Sigmoid colon (tissue), 7 donors: ENCODE measurements around the gene DNM2. TPM values are rescaled to one million over a fixed set of nuclear protein-coding genes. Genes with fewer than 3 reads are reported as not detected.

Source experiments
- DNase-seq: peaks from one replicate; pipeline ENCODE4 v3.0.0-alpha.2; 2019
- H3K27ac ChIP-seq, 4 donors: fragments of 200-600 bp; sonication (generic); one replicate each; pipeline ENCODE4 v1.5.1; 2016 to 2019; ENCODE audit warnings: mild to moderate bottlenecking in 1 of 4
- H3K27me3 ChIP-seq, 3 donors: fragments of 200-600 bp; sonication (generic); one replicate each; pipeline ENCODE4 v1.5.1; 2019; ENCODE audit warnings: mild to moderate bottlenecking in 1 of 3
- H3K36me3 ChIP-seq, 4 donors: fragments of 200-600 bp; sonication (generic); one replicate each; pipeline ENCODE4 v1.5.1; 2016 to 2019
- H3K4me1 ChIP-seq, 4 donors: fragments of 200-600 bp; sonication (generic); one replicate each; pipeline ENCODE4 v1.5.1; 2017 to 2019
- H3K4me3 ChIP-seq, 4 donors: fragments of 200-600 bp; sonication (generic); one replicate each; pipeline ENCODE4 v1.5.1; 2017 to 2019; ENCODE audit warnings: mild to moderate bottlenecking in 2 of 4, moderate library complexity in 1 of 4
- H3K9me3 ChIP-seq, 4 donors: fragments of 200-600 bp in 3 of 4; sonication (generic) in 3 of 4; one replicate each; pipeline versions ENCODE4 v1.5.1 to v1.6.1; 2013 to 2019
- CTCF ChIP-seq, 4 experiments: fragments of 450-650 bp in 3 of 4; fragments of 200-600 bp in 1 of 4; IDR thresholded peaks; one replicate each; pipeline ENCODE4 v1.5.1; 2016 to 2019; ENCODE audit warnings: antibody characterized with exemption in 4 of 4, mild to moderate bottlenecking in 3 of 4, moderate library complexity in 2 of 4
- EP300 ChIP-seq, 4 donors: sonication (generic); formaldehyde crosslinking; IDR thresholded peaks; one replicate each; pipeline ENCODE4 v1.6.1; 2017; ENCODE audit warnings: antibody characterized with exemption in 4 of 4
- POLR2A ChIP-seq, 2 donors: fragments of 450-650 bp; IDR thresholded peaks; one replicate each; pipeline ENCODE4 v1.6.1; 2016; ENCODE audit warnings: antibody characterized with exemption in 2 of 2, mild to moderate bottlenecking in 2 of 2, moderate library complexity in 2 of 2
- POLR2AphosphoS5 ChIP-seq, 4 donors: sonication (generic); formaldehyde crosslinking; IDR thresholded peaks; one replicate each; pipeline ENCODE4 v1.6.1; 2017; ENCODE audit warnings: antibody characterized with exemption in 4 of 4
- WGBS, 2 donors: extraction: QIAGEN DNeasy Blood & Tissue Kit; methylation state at CpG; one replicate each; pipeline ENCODE4 v1.1.7; 2013; 5-methylcytosine and 5-hydroxymethylcytosine counted together
- intact Hi-C: fragments of 100-400 bp; cut with DNase I; formaldehyde crosslinking; loops from one replicate; pipeline ENCODE4 v1.15.1; 2023
- polyA plus RNA-seq, 3 donors: library from polyadenylated mRNA; stranded (reverse); fragments of 200-250 nt; gene quantifications; one replicate each; pipeline ENCODE4 v1.2.3, GENCODE V29; 2013
- total RNA-seq, 4 donors: library from RNA; depleted of rRNA; stranded (reverse); fragments of >200 nt; gene quantifications; one replicate each; pipeline ENCODE4 v1.1.0, GENCODE V29; 2016
- donor health status: healthy with polysubstance abuse.
- donor health status: Bipolar disorder and iron deficiency.
- donor health status: healthy.

DNM2 gene
- total and polyA plus RNA-seq, 7 donors: 53.2 to 326 (median 96.7) TPM

- 86 to 93% methylated on average over 7 of the region's 7 CpGs for WGBS, 2 donors
- H3K36me3 ChIP-seq: peaks cover 26 to 98% (median 56%) of the 10 kb centered on the region in 4 donors
Observed at GRCh38 chr19:10826231-10826630, 108.4 kb downstream of the DNM2 start.

GRCh38 chr19:10826846-10827245, 109.0 kb downstream of the DNM2 start:
- TF ChIP-seq EP300 (IDR thresholded peaks at IDR 0.05): no peak
- TF ChIP-seq POLR2A (IDR thresholded peaks at IDR 0.05): no peak
- no peak for TF ChIP-seq POLR2AphosphoS5 (IDR thresholded peaks at IDR 0.05)
- TF ChIP-seq CTCF (IDR thresholded peaks at IDR 0.05): no peak
- Histone ChIP-seq H3K36me3 (peaks cover 26 to 98% (median 52%) of the 10 kb centered on the region in 4 donors), H3K9me3 (no peaks in the 10 kb centered on the region), H3K27ac (no peak overlapping the region), H3K4me1 (no peaks in the 10 kb centered on the region), H3K4me3 (no peak overlapping the region), H3K27me3 (no peaks in the 10 kb centered on the region)
- intact Hi-C loops: no loop called here
- WGBS, 2 donors: 89 to 94% methylated on average over 6 of the region's 6 CpGs
- no peak for DNase-seq

More at GRCh38 chr19:10826231-10826630, 108.4 kb downstream of the DNM2 start:
- no peaks in the 10 kb centered on the region for H3K9me3 ChIP-seq
- DNase-seq: no peak
- no peak overlapping the region for H3K27ac ChIP-seq
- TF ChIP-seq POLR2AphosphoS5 (IDR thresholded peaks at IDR 0.05) (no peak), POLR2A (IDR thresholded peaks at IDR 0.05) (no peak), CTCF (IDR thresholded peaks at IDR 0.05) (no peak)
- H3K27me3 ChIP-seq: no peaks in the 10 kb centered on the region
- H3K4me3 ChIP-seq: no peak overlapping the region
- intact Hi-C loops: no loop called here
- no peaks in the 10 kb centered on the region for H3K4me1 ChIP-seq

GRCh38 chr19:10828981-10829821, 111.3 kb downstream of the DNM2 start:
- intact Hi-C loops: no loop called here
- WGBS, 2 donors: 94% methylated on average over 26 of the region's 26 CpGs
- no peak overlapping the region for H3K4me3 ChIP-seq
- TF ChIP-seq POLR2AphosphoS5 (IDR thresholded peaks at IDR 0.05) (no peak), CTCF (IDR thresholded peaks at IDR 0.05) (no peak), POLR2A (IDR thresholded peaks at IDR 0.05) (no peak), EP300 (IDR thresholded peaks at IDR 0.05) (no peak)
- peaks cover 17 to 96% (median 48%) of the 10 kb centered on the region in 4 donors for H3K36me3 ChIP-seq
- H3K9me3 ChIP-seq: no peaks in the 10 kb centered on the region
- no peak overlapping the region for H3K27ac ChIP-seq
- no peaks in the 10 kb centered on the region for H3K4me1 ChIP-seq
- no peaks in the 10 kb centered on the region for H3K27me3 ChIP-seq
- no peak for DNase-seq

GRCh38 chr19:10829967-10830366, 112.1 kb downstream of the DNM2 start:
- Histone ChIP-seq H3K9me3 (no peaks in the 10 kb centered on the region), H3K4me3 (no peak overlapping the region), H3K27ac (no peak overlapping the region), H3K27me3 (no peaks in the 10 kb centered on the region), H3K4me1 (no peaks in the 10 kb centered on the region), H3K36me3 (peaks cover 9 to 90% (median 41%) of the 10 kb centered on the region in 4 donors)
- no peak for DNase-seq
- WGBS, 2 donors: 91 to 94% methylated on average over 16 of the region's 16 CpGs
- TF ChIP-seq EP300 (IDR thresholded peaks at IDR 0.05) (no peak), POLR2AphosphoS5 (IDR thresholded peaks at IDR 0.05) (no peak), CTCF (IDR thresholded peaks at IDR 0.05) (no peak), POLR2A (IDR thresholded peaks at IDR 0.05) (no peak)
- intact Hi-C loops: loop anchor here (10.0 kb wide), 1 partner anchor 115 kb away; the partner anchor contains the start of gene DNM2
